ENCODE data around the gene KLHL29.

The KLHL29 gene

GRCh38 chr2:23592898-23593751 is 208.1 kb downstream of the KLHL29 start:
- Histone ChIP-seq H3K4me1 (ENCODE audit: control insufficient read depth in 1 of 2, insufficient read depth in 2 of 2, low read length in 2 of 2) (no peaks in the 10 kb centered on the region), H3K4me3 (ENCODE audit: low read depth in 1 of 2, low read length in 2 of 2) (no peak overlapping the region), H3K9ac (ENCODE audit: low read depth in 1 of 2, low read length in 2 of 2) (no peak overlapping the region), H3K36me3 (ENCODE audit: control insufficient read depth in 1 of 2, insufficient read depth in 2 of 2, low read length in 2 of 2) (no peaks in the 10 kb centered on the region), H3K27me3 (ENCODE audit: control insufficient read depth in 1 of 2, insufficient read depth in 2 of 2, low read length in 2 of 2) (no peaks in the 10 kb centered on the region), H3K27ac (ENCODE audit: low read depth, low read length) (no peak overlapping the region), H3K9me3 (ENCODE audit: control insufficient read depth in 1 of 2, low read length in 2 of 2) (no peaks in the 10 kb centered on the region)

DNA sequence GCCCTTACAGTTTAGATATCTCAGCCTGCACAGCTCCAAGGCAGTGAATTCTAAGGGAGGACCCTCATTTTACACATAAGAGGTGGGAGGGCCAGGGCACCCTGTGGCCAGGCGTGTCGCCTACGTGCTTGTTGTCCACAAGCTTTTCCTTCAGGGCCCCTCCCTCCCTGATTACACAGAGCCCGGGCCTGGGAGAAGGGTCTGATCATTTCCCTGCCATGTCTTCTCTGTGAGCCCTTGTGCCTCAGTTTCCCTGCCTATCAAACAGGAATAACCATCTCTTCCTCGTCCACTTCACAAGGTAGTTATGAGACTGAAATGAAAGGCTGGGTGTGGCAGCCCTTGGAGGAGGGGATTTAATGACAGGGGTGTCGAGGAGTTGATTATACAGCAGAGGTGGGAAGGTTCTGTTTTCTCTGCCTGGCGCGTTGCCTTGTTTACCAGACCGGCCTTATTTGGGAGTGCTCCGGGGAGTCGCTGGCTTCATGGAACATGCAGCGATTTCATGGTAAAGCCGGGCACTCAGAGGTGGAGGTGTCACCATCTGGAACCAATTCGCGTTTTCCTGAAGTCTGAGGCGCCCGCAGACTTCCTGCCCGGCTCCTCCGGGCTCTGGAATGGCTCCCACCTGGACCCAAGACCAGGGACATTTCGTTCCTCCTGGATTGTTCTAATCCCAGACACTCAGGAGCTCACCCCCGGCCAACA is 208.9 kb downstream of the KLHL29 start:
- Histone ChIP-seq H3K4me3 (ENCODE audit: low read depth in 1 of 2, low read length in 2 of 2) (no peak overlapping the region), H3K36me3 (ENCODE audit: control insufficient read depth in 1 of 2, insufficient read depth in 2 of 2, low read length in 2 of 2) (no peaks in the 10 kb centered on the region), H3K9ac (ENCODE audit: low read depth in 1 of 2, low read length in 2 of 2) (no peak overlapping the region), H3K27me3 (ENCODE audit: control insufficient read depth in 1 of 2, insufficient read depth in 2 of 2, low read length in 2 of 2) (no peaks in the 10 kb centered on the region), H3K27ac (ENCODE audit: low read depth, low read length) (no peak overlapping the region), H3K4me1 (ENCODE audit: control insufficient read depth in 1 of 2, insufficient read depth in 2 of 2, low read length in 2 of 2) (no peaks in the 10 kb centered on the region), H3K9me3 (ENCODE audit: control insufficient read depth in 1 of 2, low read length in 2 of 2) (no peaks in the 10 kb centered on the region)

- H3K36me3 ChIP-seq (ENCODE audit: control insufficient read depth in 1 of 2, insufficient read depth in 2 of 2, low read length in 2 of 2): no peaks in the 10 kb centered on the region
- no peak overlapping the region for H3K27ac ChIP-seq (ENCODE audit: low read depth, low read length)
- no peaks in the 10 kb centered on the region for H3K9me3 ChIP-seq (ENCODE audit: control insufficient read depth in 1 of 2, low read length in 2 of 2)
- H3K27me3 ChIP-seq (ENCODE audit: control insufficient read depth in 1 of 2, insufficient read depth in 2 of 2, low read length in 2 of 2): no peaks in the 10 kb centered on the region
- no peak overlapping the region for H3K9ac ChIP-seq (ENCODE audit: low read depth in 1 of 2, low read length in 2 of 2)
- H3K4me1 ChIP-seq (ENCODE audit: control insufficient read depth in 1 of 2, insufficient read depth in 2 of 2, low read length in 2 of 2): no peaks in the 10 kb centered on the region
- H3K4me3 ChIP-seq (ENCODE audit: low read depth in 1 of 2, low read length in 2 of 2): no peak overlapping the region
Observed at GRCh38 chr2:23594460-23594825, 209.5 kb downstream of the KLHL29 start.

DNA sequence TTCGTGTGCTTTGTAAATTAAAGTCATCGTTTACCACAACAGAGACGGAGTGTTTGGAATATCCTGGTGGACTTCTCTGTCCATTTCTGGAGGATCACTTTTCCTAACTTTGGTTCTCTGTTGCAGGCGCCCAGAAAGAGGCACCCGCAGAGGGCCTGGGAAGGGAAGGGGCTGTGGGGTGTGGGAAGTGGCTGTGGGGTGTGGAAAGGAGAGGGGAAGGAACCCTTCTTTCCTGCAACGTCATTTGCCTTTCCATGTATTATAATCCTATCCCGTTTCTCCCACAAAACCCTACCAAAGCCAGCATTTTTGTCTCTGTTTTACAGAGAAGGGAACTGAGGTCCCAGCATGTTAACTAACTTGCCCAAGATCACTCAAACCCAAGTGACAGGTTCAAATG is 210.0 kb downstream of the KLHL29 start:
- H3K9me3 ChIP-seq (ENCODE audit: control insufficient read depth in 1 of 2, low read length in 2 of 2): no peaks in the 10 kb centered on the region
- H3K27ac ChIP-seq (ENCODE audit: low read depth, low read length): no peak overlapping the region
- no peak overlapping the region for H3K9ac ChIP-seq (ENCODE audit: low read depth in 1 of 2, low read length in 2 of 2)
- H3K4me1 ChIP-seq (ENCODE audit: control insufficient read depth in 1 of 2, insufficient read depth in 2 of 2, low read length in 2 of 2): no peaks in the 10 kb centered on the region
- H3K4me3 ChIP-seq (ENCODE audit: low read depth in 1 of 2, low read length in 2 of 2): no peak overlapping the region
- H3K27me3 ChIP-seq (ENCODE audit: control insufficient read depth in 1 of 2, insufficient read depth in 2 of 2, low read length in 2 of 2): no peaks in the 10 kb centered on the region
- H3K36me3 ChIP-seq (ENCODE audit: control insufficient read depth in 1 of 2, insufficient read depth in 2 of 2, low read length in 2 of 2): no peaks in the 10 kb centered on the region

DNA sequence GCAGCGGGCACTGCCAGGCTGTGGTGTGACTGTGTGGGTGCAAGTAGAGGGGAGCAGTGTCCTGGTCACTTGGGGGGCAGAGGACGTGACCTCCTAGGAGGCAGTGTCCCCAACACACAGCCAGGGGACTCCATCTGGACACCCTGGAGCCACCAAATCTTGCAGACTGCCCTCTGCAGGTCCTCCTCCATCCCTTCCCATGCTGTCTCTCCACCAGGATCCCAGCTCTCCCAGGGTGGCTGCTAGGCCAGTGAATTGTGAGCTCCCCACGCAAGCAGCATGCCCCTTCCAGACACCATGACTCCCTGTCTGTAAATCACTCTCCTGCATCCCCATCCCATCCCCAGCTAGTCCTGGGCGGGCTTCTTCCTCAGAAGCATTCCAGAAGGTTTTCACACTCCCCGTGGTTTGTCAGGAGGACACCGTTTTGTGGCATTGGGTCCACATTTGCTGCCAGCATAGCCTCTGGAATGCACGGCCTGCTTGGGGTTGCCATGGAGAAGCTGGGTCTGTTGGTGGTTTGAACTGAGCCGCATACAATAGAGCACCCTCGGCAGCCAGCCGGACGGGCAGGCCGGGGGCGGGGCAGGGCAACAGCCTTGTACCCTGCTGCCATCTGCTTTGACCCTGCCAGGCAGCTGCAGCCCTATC is 210.7 kb downstream of the KLHL29 start:
- H3K9ac ChIP-seq (ENCODE audit: low read depth in 1 of 2, low read length in 2 of 2): no peak overlapping the region
- H3K9me3 ChIP-seq (ENCODE audit: control insufficient read depth in 1 of 2, low read length in 2 of 2): no peaks in the 10 kb centered on the region
- H3K27ac ChIP-seq (ENCODE audit: low read depth, low read length): no peak overlapping the region
- no peaks in the 10 kb centered on the region for H3K36me3 ChIP-seq (ENCODE audit: control insufficient read depth in 1 of 2, insufficient read depth in 2 of 2, low read length in 2 of 2)
- no peaks in the 10 kb centered on the region for H3K4me1 ChIP-seq (ENCODE audit: control insufficient read depth in 1 of 2, insufficient read depth in 2 of 2, low read length in 2 of 2)
- no peak overlapping the region for H3K4me3 ChIP-seq (ENCODE audit: low read depth in 1 of 2, low read length in 2 of 2)
- no peaks in the 10 kb centered on the region for H3K27me3 ChIP-seq (ENCODE audit: control insufficient read depth in 1 of 2, insufficient read depth in 2 of 2, low read length in 2 of 2)

- no peaks in the 10 kb centered on the region for H3K9me3 ChIP-seq (ENCODE audit: control insufficient read depth in 1 of 2, low read length in 2 of 2)
- no peak overlapping the region for H3K9ac ChIP-seq (ENCODE audit: low read depth in 1 of 2, low read length in 2 of 2)
- no peak overlapping the region for H3K27ac ChIP-seq (ENCODE audit: low read depth, low read length)
- H3K4me3 ChIP-seq (ENCODE audit: low read depth in 1 of 2, low read length in 2 of 2): no peak overlapping the region
- H3K36me3 ChIP-seq (ENCODE audit: control insufficient read depth in 1 of 2, insufficient read depth in 2 of 2, low read length in 2 of 2): no peaks in the 10 kb centered on the region
- no peaks in the 10 kb centered on the region for H3K27me3 ChIP-seq (ENCODE audit: control insufficient read depth in 1 of 2, insufficient read depth in 2 of 2, low read length in 2 of 2)
- no peaks in the 10 kb centered on the region for H3K4me1 ChIP-seq (ENCODE audit: control insufficient read depth in 1 of 2, insufficient read depth in 2 of 2, low read length in 2 of 2)
Observed at GRCh38 chr2:23596316-23596885, 211.4 kb downstream of the KLHL29 start.

GRCh38 chr2:23597687-23598086 is 212.7 kb downstream of the KLHL29 start:
- H3K27me3 ChIP-seq (ENCODE audit: control insufficient read depth in 1 of 2, insufficient read depth in 2 of 2, low read length in 2 of 2): no peaks in the 10 kb centered on the region
- H3K9ac ChIP-seq (ENCODE audit: low read depth in 1 of 2, low read length in 2 of 2): no peak overlapping the region
- no peak overlapping the region for H3K27ac ChIP-seq (ENCODE audit: low read depth, low read length)
- no peaks in the 10 kb centered on the region for H3K9me3 ChIP-seq (ENCODE audit: control insufficient read depth in 1 of 2, low read length in 2 of 2)
- H3K4me1 ChIP-seq (ENCODE audit: control insufficient read depth in 1 of 2, insufficient read depth in 2 of 2, low read length in 2 of 2): no peaks in the 10 kb centered on the region
- H3K36me3 ChIP-seq (ENCODE audit: control insufficient read depth in 1 of 2, insufficient read depth in 2 of 2, low read length in 2 of 2): no peaks in the 10 kb centered on the region
- no peak overlapping the region for H3K4me3 ChIP-seq (ENCODE audit: low read depth in 1 of 2, low read length in 2 of 2)

DNA sequence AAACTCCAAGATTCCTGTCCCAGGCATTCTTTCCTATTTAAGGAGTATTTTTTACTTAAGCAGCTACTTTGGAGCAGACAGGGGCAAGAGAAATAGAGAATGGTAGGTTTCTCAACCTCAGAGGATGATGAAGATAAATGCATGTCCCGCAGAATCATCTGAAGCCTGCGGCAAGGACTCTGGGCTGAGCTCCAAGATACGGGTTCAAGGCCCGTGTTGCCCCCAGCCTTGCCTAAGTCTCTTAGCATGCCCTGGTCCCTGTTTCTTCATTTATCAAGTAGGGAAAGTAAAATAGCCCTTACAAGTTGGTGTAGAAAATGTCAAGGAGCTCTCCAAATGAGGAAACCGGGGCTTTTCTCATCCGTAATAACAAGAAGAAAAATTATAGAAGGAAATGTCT is 214.0 kb downstream of the KLHL29 start:
- Histone ChIP-seq H3K27ac (ENCODE audit: low read depth, low read length) (no peak overlapping the region), H3K4me1 (ENCODE audit: control insufficient read depth in 1 of 2, insufficient read depth in 2 of 2, low read length in 2 of 2) (no peaks in the 10 kb centered on the region)

GRCh38 chr2:23599667-23600066 is 214.7 kb downstream of the KLHL29 start:
- H3K9ac ChIP-seq (ENCODE audit: low read depth in 1 of 2, low read length in 2 of 2): no peak overlapping the region
- H3K27me3 ChIP-seq (ENCODE audit: control insufficient read depth in 1 of 2, insufficient read depth in 2 of 2, low read length in 2 of 2): no peaks in the 10 kb centered on the region
- H3K36me3 ChIP-seq (ENCODE audit: control insufficient read depth in 1 of 2, insufficient read depth in 2 of 2, low read length in 2 of 2): no peaks in the 10 kb centered on the region
- H3K4me1 ChIP-seq (ENCODE audit: control insufficient read depth in 1 of 2, insufficient read depth in 2 of 2, low read length in 2 of 2): no peaks in the 10 kb centered on the region
- no peak overlapping the region for H3K4me3 ChIP-seq (ENCODE audit: low read depth in 1 of 2, low read length in 2 of 2)
- no peak overlapping the region for H3K27ac ChIP-seq (ENCODE audit: low read depth, low read length)
- no peaks in the 10 kb centered on the region for H3K9me3 ChIP-seq (ENCODE audit: control insufficient read depth in 1 of 2, low read length in 2 of 2)

More for the DNA sequence above, 214.0 kb downstream of the KLHL29 start:
- Histone ChIP-seq H3K27me3 (ENCODE audit: control insufficient read depth in 1 of 2, insufficient read depth in 2 of 2, low read length in 2 of 2) (no peaks in the 10 kb centered on the region), H3K4me3 (ENCODE audit: low read depth in 1 of 2, low read length in 2 of 2) (no peak overlapping the region), H3K9ac (ENCODE audit: low read depth in 1 of 2, low read length in 2 of 2) (no peak overlapping the region), H3K36me3 (ENCODE audit: control insufficient read depth in 1 of 2, insufficient read depth in 2 of 2, low read length in 2 of 2) (no peaks in the 10 kb centered on the region), H3K9me3 (ENCODE audit: control insufficient read depth in 1 of 2, low read length in 2 of 2) (no peaks in the 10 kb centered on the region)

- H3K27me3 ChIP-seq (ENCODE audit: control insufficient read depth in 1 of 2, insufficient read depth in 2 of 2, low read length in 2 of 2): no peaks in the 10 kb centered on the region
- H3K9me3 ChIP-seq (ENCODE audit: control insufficient read depth in 1 of 2, low read length in 2 of 2): no peaks in the 10 kb centered on the region
- H3K36me3 ChIP-seq (ENCODE audit: control insufficient read depth in 1 of 2, insufficient read depth in 2 of 2, low read length in 2 of 2): no peaks in the 10 kb centered on the region
- no peak overlapping the region for H3K4me3 ChIP-seq (ENCODE audit: low read depth in 1 of 2, low read length in 2 of 2)
- H3K9ac ChIP-seq (ENCODE audit: low read depth in 1 of 2, low read length in 2 of 2): no peak overlapping the region
- no peak overlapping the region for H3K27ac ChIP-seq (ENCODE audit: low read depth, low read length)
- H3K4me1 ChIP-seq (ENCODE audit: control insufficient read depth in 1 of 2, insufficient read depth in 2 of 2, low read length in 2 of 2): no peaks in the 10 kb centered on the region
Observed at GRCh38 chr2:23600346-23600745, 215.4 kb downstream of the KLHL29 start.
